Right lobe of liver (tissue), 6 donors: ENCODE results near the gene BCAM. TPM values are rescaled to one million over a fixed set of nuclear protein-coding genes. Genes with fewer than 3 reads are reported as not detected.
"Not testable (repeated sequence)": the region's sequence is repeated elsewhere in the genome, so short reads cannot be mapped to it uniquely, and the experiment has no call there.

Source experiments
- ATAC-seq, 4 donors: fragments of 200-7000 bp; cut with Tn5 transposase; one replicate each; pipeline ENCODE4 v1.9.1; 2020; ENCODE audit warnings: mild to moderate bottlenecking in 4 of 4, moderate library complexity in 4 of 4
- DNase-seq, 3 donors: peaks; one replicate each; pipeline ENCODE4 v3.0.0-alpha.2; 2020
- H3K27ac ChIP-seq, 3 donors: fragments of 200-600 bp; one replicate each; pipeline ENCODE4 v1.8.0; 2022
- H3K27me3 ChIP-seq, 2 donors: fragments of 200-600 bp; one replicate each; pipeline ENCODE4 v1.8.0; 2022
- H3K36me3 ChIP-seq, 4 donors: fragments of 200-600 bp; sonication (generic) in 1 of 4; one replicate each; pipeline versions ENCODE4 v1.5.1 to v1.8.0; 2017 to 2022; ENCODE audit warnings: control low read depth in 1 of 4
- H3K4me1 ChIP-seq, 4 donors: fragments of 200-600 bp; sonication (generic) in 1 of 4; one replicate each; pipeline versions ENCODE4 v1.5.1 to v1.8.0; 2017 to 2022; ENCODE audit warnings: control low read depth in 1 of 4
- H3K4me3 ChIP-seq, 3 donors: fragments of 200-600 bp; one replicate each; pipeline ENCODE4 v1.8.0; 2022
- H3K9me3 ChIP-seq, 4 donors: fragments of 200-600 bp; sonication (generic) in 1 of 4; one replicate each; pipeline versions ENCODE4 v1.5.1 to v1.8.0; 2017 to 2022; ENCODE audit warnings: control low read depth in 1 of 4
- POLR2A ChIP-seq: fragments of 450-650 bp; IDR thresholded peaks from one replicate; pipeline ENCODE4 v1.6.1; 2017; ENCODE audit warnings: antibody characterized with exemption, mild to moderate bottlenecking
- WGBS: methylation state at CpG from one replicate; pipeline ENCODE4 v1.1.6; 2018; ENCODE audit warnings: low coverage, low lambda C conversion rate; ENCODE audit not compliant: insufficient coverage; ENCODE audit errors: missing lambda C conversion rate; 5-methylcytosine and 5-hydroxymethylcytosine counted together
- intact Hi-C, 2 donors: fragments of 100-400 bp; cut with DNase I; formaldehyde crosslinking; loops; one replicate each; pipeline versions ENCODE4 v1.11.2 to v1.14.1; 2022
- total RNA-seq, 6 experiments: library from RNA; depleted of rRNA in 2 of 6; stranded (reverse); fragments of >200 nt in 2 of 6; fragmentation: NEBNext Ultra II Directional in 3 of 6; extraction: Animal tissue kit (Norgen Biotek cat#: 25700) in 3 of 6; gene quantifications; one replicate each; pipeline versions ENCODE4 v1.1.0 to v1.2.4, GENCODE V29; 2016 to 2023
- TF ChIP-seq, protein P1 (sequence below), 4 donors: fragments of 200-600 bp in 3 of 4; fragments of 450-650 bp in 1 of 4; IDR thresholded peaks; one replicate each; pipeline versions ENCODE4 v1.5.1 to v1.8.0; 2016 to 2022; ENCODE audit warnings: antibody characterized with exemption in 4 of 4, mild to moderate bottlenecking in 2 of 4
- donor health status: DM: no; HTN: yes; CAD: no.
- donor health status: DM: no; HTN: no; CAD: no.
- donor health status: DM: no; HTN: no; CAD: no.
- donor health status: DM: no; HTN: yes; CAD: no.
- donor health status: DM: no; HTN: yes; CAD: no.

Gene BCAM
- total RNA-seq, 6 experiments from 2014 or later = 26.5 to 48.3 (median 32.7) TPM

DNA sequence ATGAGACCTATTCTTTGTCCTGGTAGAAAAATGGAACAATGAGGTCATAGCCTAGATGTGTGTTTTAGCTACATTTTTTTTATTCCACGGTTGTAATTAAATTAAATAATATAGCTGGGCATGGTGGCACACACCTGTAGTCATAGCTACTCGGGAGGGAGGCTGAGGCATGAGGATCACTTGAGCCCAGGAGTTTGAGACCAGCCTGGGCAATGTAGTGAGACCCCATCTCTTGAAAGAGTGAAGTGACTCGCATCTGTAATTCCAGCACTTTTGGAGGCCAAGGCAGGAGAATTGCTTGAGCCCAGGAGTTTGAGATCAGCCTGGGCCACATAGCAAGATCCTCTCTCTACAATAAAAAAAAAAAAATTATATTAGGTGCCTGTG, 43.0 kb upstream of the BCAM start:
- H3K4me3 ChIP-seq = no peak overlapping the region
- peaks cover 0 to 6% (median 4%) of the 10 kb centered on the region in 4 donors for H3K4me1 ChIP-seq
- peaks cover 0 to under 1% (median 0%) of the 10 kb centered on the region in 4 donors for H3K36me3 ChIP-seq
- ATAC-seq (no peak), DNase-seq (no peak)
- TF ChIP-seq, protein P1, sequence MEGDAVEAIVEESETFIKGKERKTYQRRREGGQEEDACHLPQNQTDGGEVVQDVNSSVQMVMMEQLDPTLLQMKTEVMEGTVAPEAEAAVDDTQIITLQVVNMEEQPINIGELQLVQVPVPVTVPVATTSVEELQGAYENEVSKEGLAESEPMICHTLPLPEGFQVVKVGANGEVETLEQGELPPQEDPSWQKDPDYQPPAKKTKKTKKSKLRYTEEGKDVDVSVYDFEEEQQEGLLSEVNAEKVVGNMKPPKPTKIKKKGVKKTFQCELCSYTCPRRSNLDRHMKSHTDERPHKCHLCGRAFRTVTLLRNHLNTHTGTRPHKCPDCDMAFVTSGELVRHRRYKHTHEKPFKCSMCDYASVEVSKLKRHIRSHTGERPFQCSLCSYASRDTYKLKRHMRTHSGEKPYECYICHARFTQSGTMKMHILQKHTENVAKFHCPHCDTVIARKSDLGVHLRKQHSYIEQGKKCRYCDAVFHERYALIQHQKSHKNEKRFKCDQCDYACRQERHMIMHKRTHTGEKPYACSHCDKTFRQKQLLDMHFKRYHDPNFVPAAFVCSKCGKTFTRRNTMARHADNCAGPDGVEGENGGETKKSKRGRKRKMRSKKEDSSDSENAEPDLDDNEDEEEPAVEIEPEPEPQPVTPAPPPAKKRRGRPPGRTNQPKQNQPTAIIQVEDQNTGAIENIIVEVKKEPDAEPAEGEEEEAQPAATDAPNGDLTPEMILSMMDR (IDR thresholded peaks at IDR 0.05) = no peak
- no peak for TF ChIP-seq POLR2A
- H3K27ac ChIP-seq = peak overlapping the region in 1 of 3 donors; percentile 37
- no peaks in the 10 kb centered on the region for H3K9me3 ChIP-seq
- WGBS = 81% methylated on average over 3 of the region's 3 CpGs
- intact Hi-C loops = loop anchor here in 1 of 2 donors (10.0 kb wide), 1 partner anchor 191 kb away; no protein-coding TSS in a partner anchor
- no peaks in the 10 kb centered on the region for H3K27me3 ChIP-seq

DNA sequence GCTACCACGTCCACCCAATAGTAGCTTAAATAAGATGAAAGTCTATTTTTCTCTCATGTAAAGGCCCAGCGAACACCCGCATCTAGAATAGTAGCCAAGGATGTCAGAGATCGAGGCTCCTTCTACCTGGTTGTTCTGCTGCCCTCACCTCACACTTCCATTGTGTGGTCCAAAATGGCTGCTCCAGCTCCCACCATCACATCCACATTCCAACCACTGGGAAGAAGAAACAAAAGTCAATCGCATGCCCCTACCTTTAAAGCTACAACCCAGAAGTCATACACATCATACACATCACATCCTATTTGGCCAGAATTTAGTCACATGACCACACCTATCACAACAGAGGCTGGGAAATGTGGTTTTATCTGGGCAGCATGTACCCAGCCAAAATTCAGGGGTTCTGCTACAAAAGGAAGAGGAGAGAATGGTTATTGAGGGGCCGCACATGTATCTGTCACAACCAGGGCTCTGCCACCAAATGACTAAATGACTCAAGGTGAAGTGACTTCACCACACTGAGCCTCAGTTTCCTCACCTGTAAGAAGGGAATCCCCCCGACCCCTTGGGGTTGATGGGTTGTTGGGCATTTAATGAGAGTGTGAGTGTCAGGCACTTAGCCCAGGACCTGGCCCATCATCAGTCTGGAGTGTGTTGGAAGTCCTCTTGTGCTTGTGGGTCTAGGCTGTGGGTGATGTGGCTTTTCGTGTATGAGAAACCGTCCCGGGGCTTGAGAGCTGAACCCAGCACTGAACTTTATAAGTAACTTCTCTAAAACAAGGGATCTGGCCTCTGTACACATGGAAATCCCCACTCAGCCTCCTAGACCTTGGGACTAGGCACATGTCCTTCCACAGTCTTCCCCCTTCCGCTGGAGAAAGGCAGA, 41.4 kb upstream of the BCAM start:
- 69% methylated on average over 9 of the region's 11 CpGs for WGBS
- Histone ChIP-seq H3K27ac (no peak overlapping the region), H3K27me3 (no peaks in the 10 kb centered on the region), H3K4me3 (no peak overlapping the region), H3K36me3 (no peaks in the 10 kb centered on the region), H3K4me1 (peaks cover 0 to 6% (median 4%) of the 10 kb centered on the region in 4 donors), H3K9me3 (no peaks in the 10 kb centered on the region)
- TF ChIP-seq, protein P1 (IDR thresholded peaks at IDR 0.05) = no peak
- no peak for TF ChIP-seq POLR2A
- no peak for ATAC-seq
- DNase-seq = no peak
- intact Hi-C loops = loop anchor here in 1 of 2 donors (10.0 kb wide), 1 partner anchor 193 kb away; no protein-coding TSS in a partner anchor

- Histone ChIP-seq H3K9me3 (no peaks in the 10 kb centered on the region), H3K36me3 (no peaks in the 10 kb centered on the region), H3K4me1 (peaks cover 0 to 28% (median 13%) of the 10 kb centered on the region in 4 donors), H3K27me3 (no peaks in the 10 kb centered on the region), H3K27ac (no peak overlapping the region), H3K4me3 (no peak overlapping the region)
- TF ChIP-seq POLR2A = no peak
- TF ChIP-seq, protein P1 (IDR thresholded peaks at IDR 0.05) = peak; percentile 81 to 91 (median 86)
- 20% methylated on average over 13 of the region's 15 CpGs for WGBS
- ATAC-seq (peak; percentile 89 to 99 (median 95)), DNase-seq (peak; percentile 96 to 97 (median 96))
- intact Hi-C loops = loop anchor here in 1 of 2 donors (5.0 kb wide), 1 partner anchor 48 kb away; no protein-coding TSS in a partner anchor
These were observed 38.2 kb upstream of the BCAM start for GRCh38 chr19:44770550-44771257.

DNA sequence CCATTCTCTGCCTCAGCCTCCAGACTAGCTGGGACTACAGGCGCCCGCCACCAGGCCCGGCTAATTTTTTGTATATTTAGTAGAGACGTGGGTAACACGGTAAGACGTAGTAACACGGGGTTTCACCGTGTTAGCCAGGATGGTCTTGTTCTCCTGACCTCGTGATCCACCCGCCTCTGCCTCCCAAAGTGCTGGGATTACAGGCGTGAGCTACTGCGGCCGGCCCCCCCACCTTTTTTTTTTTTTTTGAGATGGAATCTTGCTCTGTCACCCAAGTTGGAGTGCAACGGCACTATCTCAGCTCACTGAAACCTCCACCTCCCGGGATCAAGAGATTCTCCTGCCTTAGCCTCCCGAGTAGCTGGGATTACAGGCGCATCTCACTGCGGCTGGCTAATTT, 36.8 kb upstream of the BCAM start:
- not testable (repeated sequence) for H3K36me3 ChIP-seq, H3K27me3 ChIP-seq, DNase-seq, H3K27ac ChIP-seq, H3K9me3 ChIP-seq, ATAC-seq, H3K4me3 ChIP-seq
- H3K4me1 ChIP-seq = peaks cover 0 to 33% (median 14%) of the 10 kb centered on the region in 4 donors
- intact Hi-C loops = loop anchor here in 1 of 2 donors (5.0 kb wide), 1 partner anchor 50 kb away; no protein-coding TSS in a partner anchor
- 87% methylated on average over 15 of the region's 18 CpGs for WGBS
